Trophoblast cell (in vitro differentiated cells and primary cell): ENCODE measurements around the gene PACS1.
"Not testable (repeated sequence)": the region's sequence is repeated elsewhere in the genome, so short reads cannot be mapped to it uniquely, and the experiment has no call there.

Experiments used
- DNase-seq, 2 donors: peaks; one replicate each; pipeline ENCODE4 v3.0.0-alpha.2; 2016
- H2AFZ ChIP-seq: 2 replicates; pipeline ENCODE4 v1.6.1; 2013; ENCODE audit warnings: low read length, moderate library complexity, mild to moderate bottlenecking; ENCODE audit not compliant: insufficient read depth, poor library complexity
- H2AK5ac ChIP-seq: 2 replicates; pipeline ENCODE4 v1.6.1; 2013; ENCODE audit warnings: mild to moderate bottlenecking, low read length
- H2BK120ac ChIP-seq: 2 replicates; pipeline ENCODE4 v1.6.1; 2013; ENCODE audit warnings: low read length, mild to moderate bottlenecking, moderate library complexity; ENCODE audit not compliant: insufficient read depth, poor library complexity
- H2BK12ac ChIP-seq: 2 replicates; pipeline ENCODE4 v1.6.1; 2013; ENCODE audit warnings: mild to moderate bottlenecking, low read length, moderate library complexity
- H2BK5ac ChIP-seq: 2 replicates; pipeline ENCODE4 v1.6.1; 2013; ENCODE audit warnings: low read length, low read depth, moderate library complexity, mild to moderate bottlenecking; ENCODE audit not compliant: poor library complexity
- H3K14ac ChIP-seq: 2 replicates; pipeline ENCODE4 v1.6.1; 2013; ENCODE audit warnings: mild to moderate bottlenecking, low read length
- H3K18ac ChIP-seq: 2 replicates; pipeline ENCODE4 v1.6.1; 2013; ENCODE audit warnings: mild to moderate bottlenecking, low read length
- H3K23ac ChIP-seq: 2 replicates; pipeline ENCODE4 v1.6.1; 2013; ENCODE audit warnings: low read length
- H3K27ac ChIP-seq: 2 replicates; pipeline ENCODE4 v1.5.1; 2013; ENCODE audit warnings: low read depth, mild to moderate bottlenecking, inconsistent platforms, low read length, moderate library complexity
- H3K27me3 ChIP-seq: 2 replicates; pipeline ENCODE4 v1.6.1; 2013; ENCODE audit warnings: inconsistent platforms, mild to moderate bottlenecking, low read length, moderate library complexity; ENCODE audit not compliant: insufficient read depth
- H3K36me3 ChIP-seq, 2 experiments: 1 replicate in 1 of 2; 2 replicates in 1 of 2; pipeline ENCODE4 v1.6.1; 2013; ENCODE audit warnings: low read length in 2 of 2, mild to moderate bottlenecking in 2 of 2, moderate library complexity in 1 of 2; ENCODE audit not compliant: insufficient read depth in 2 of 2, control insufficient read depth in 1 of 2
- H3K4ac ChIP-seq: 2 replicates; pipeline ENCODE4 v1.6.1; 2013; ENCODE audit warnings: low read depth, mild to moderate bottlenecking, low read length, moderate library complexity
- H3K4me1 ChIP-seq, 2 experiments: 1 replicate in 1 of 2; 2 replicates in 1 of 2; pipeline ENCODE4 v1.6.1; 2013; ENCODE audit warnings: low read length in 2 of 2, mild to moderate bottlenecking in 2 of 2, moderate library complexity in 1 of 2; ENCODE audit not compliant: insufficient read depth in 2 of 2, control insufficient read depth in 1 of 2
- H3K4me2 ChIP-seq: 2 replicates; pipeline ENCODE4 v1.6.1; 2013; ENCODE audit warnings: inconsistent platforms, mild to moderate bottlenecking, low read length, moderate library complexity
- H3K4me3 ChIP-seq: 2 replicates; pipeline ENCODE4 v1.5.1; 2013; ENCODE audit warnings: mild to moderate bottlenecking, low read depth, low read length, inconsistent platforms
- H3K79me1 ChIP-seq: one replicate; pipeline ENCODE4 v1.6.1; 2013; ENCODE audit warnings: low read length
- H3K79me2 ChIP-seq: 2 replicates; pipeline ENCODE4 v1.6.1; 2013; ENCODE audit warnings: low read length, mild to moderate bottlenecking; ENCODE audit not compliant: control insufficient read depth, insufficient read depth, poor library complexity
- H3K9ac ChIP-seq: 2 replicates; pipeline ENCODE4 v1.6.1; 2013; ENCODE audit warnings: mild to moderate bottlenecking, low read length
- H3K9me3 ChIP-seq: 2 replicates; pipeline ENCODE4 v1.6.1; 2013; ENCODE audit warnings: low read depth, mild to moderate bottlenecking, control low read depth, inconsistent platforms, low read length; ENCODE audit not compliant: insufficient read depth
- H4K12ac ChIP-seq: 2 replicates; pipeline ENCODE4 v1.6.1; 2013; ENCODE audit warnings: low read depth, mild to moderate bottlenecking, low read length, moderate library complexity
- H4K8ac ChIP-seq: 2 replicates; pipeline ENCODE4 v1.6.1; 2013; ENCODE audit warnings: low read depth, mild to moderate bottlenecking, low read length, moderate library complexity
- H4K91ac ChIP-seq: one replicate; pipeline ENCODE4 v1.6.1; 2013; ENCODE audit warnings: low read depth, mild to moderate bottlenecking, low read length, moderate library complexity
- WGBS: extraction: QIAGEN DNeasy Blood & Tissue Kit; methylation state at CpG from one replicate; pipeline ENCODE4 v1.1.7; 2013; ENCODE audit warnings: missing lambda C conversion rate; ENCODE audit not compliant: insufficient read length, insufficient coverage; ENCODE audit errors: extremely low coverage; 5-methylcytosine and 5-hydroxymethylcytosine counted together

The PACS1 gene

GRCh38 chr11:66247801-66248200 lies 177.7 kb downstream of the PACS1 start:
- Histone ChIP-seq H3K4ac (no peak overlapping the region), H3K36me3 (peaks cover 38 to 52% of the 10 kb centered on the region in 2 experiments), H2BK12ac (no peak overlapping the region), H4K12ac (no peak overlapping the region), H3K9me3 (no peaks in the 10 kb centered on the region), H4K91ac (no peak overlapping the region), H3K4me2 (no peak overlapping the region), H3K4me1 (no peaks in the 10 kb centered on the region), H3K79me1 (no peaks in the 10 kb centered on the region), H3K79me2 (no peaks in the 10 kb centered on the region), H3K23ac (no peak overlapping the region), H3K4me3 (no peak overlapping the region), H2AFZ (no peak overlapping the region), H3K27me3 (no peaks in the 10 kb centered on the region), H4K8ac (no peak overlapping the region), H3K9ac (no peak overlapping the region), H2AK5ac (no peak overlapping the region), H3K14ac (no peak overlapping the region), H2BK5ac (no peak overlapping the region), H3K18ac (no peak overlapping the region), H3K27ac (no peak overlapping the region), H2BK120ac (no peak overlapping the region)
- no CpG with 5 or more reads among the region's 3 CpGs for WGBS
- no peak for DNase-seq

- H3K9ac ChIP-seq, result no peak overlapping the region
- no peaks in the 10 kb centered on the region for H3K9me3 ChIP-seq
- H3K18ac ChIP-seq, result no peak overlapping the region
- no peak overlapping the region for H3K4me2 ChIP-seq
- H4K8ac ChIP-seq, result no peak overlapping the region
- H3K27ac ChIP-seq, result no peak overlapping the region
- no CpG with 5 or more reads among the region's 6 CpGs for WGBS
- no peaks in the 10 kb centered on the region for H3K4me1 ChIP-seq
- H2AFZ ChIP-seq, result no peak overlapping the region
- no peak overlapping the region for H2BK12ac ChIP-seq
- no peak overlapping the region for H4K91ac ChIP-seq
- no peak overlapping the region for H2BK120ac ChIP-seq
- H3K4me3 ChIP-seq, result no peak overlapping the region
- no peak overlapping the region for H3K4ac ChIP-seq
- no peaks in the 10 kb centered on the region for H3K27me3 ChIP-seq
- no peaks in the 10 kb centered on the region for H3K79me1 ChIP-seq
- H3K79me2 ChIP-seq, result no peaks in the 10 kb centered on the region
- no peak overlapping the region for H4K12ac ChIP-seq
- no peak overlapping the region for H3K23ac ChIP-seq
- DNase-seq, result no peak
- peaks cover 27 to 44% of the 10 kb centered on the region in 2 experiments for H3K36me3 ChIP-seq
- no peak overlapping the region for H2BK5ac ChIP-seq
- no peak overlapping the region for H3K14ac ChIP-seq
- H2AK5ac ChIP-seq, result no peak overlapping the region
Observed at GRCh38 chr11:66248903-66249302, 178.8 kb downstream of the PACS1 start.

- H3K4me1 ChIP-seq, result peaks cover 0 to 2% of the 10 kb centered on the region in 2 experiments
- H3K27me3 ChIP-seq, result no peaks in the 10 kb centered on the region
- H4K91ac ChIP-seq, result no peak overlapping the region
- no peak overlapping the region for H3K4me3 ChIP-seq
- no peak overlapping the region for H2BK5ac ChIP-seq
- H3K27ac ChIP-seq, result no peak overlapping the region
- no peak overlapping the region for H3K4me2 ChIP-seq
- no peak overlapping the region for H2BK12ac ChIP-seq
- no peak overlapping the region for H3K14ac ChIP-seq
- H3K9me3 ChIP-seq, result no peaks in the 10 kb centered on the region
- DNase-seq, result no peak
- no peak overlapping the region for H3K18ac ChIP-seq
- peak overlapping the region; percentile 45 for H3K9ac ChIP-seq
- H3K79me1 ChIP-seq, result no peaks in the 10 kb centered on the region
- H4K12ac ChIP-seq, result no peak overlapping the region
- no peak overlapping the region for H4K8ac ChIP-seq
- peaks cover 19 to 28% of the 10 kb centered on the region in 2 experiments for H3K36me3 ChIP-seq
- no peaks in the 10 kb centered on the region for H3K79me2 ChIP-seq
- H2AFZ ChIP-seq, result no peak overlapping the region
- WGBS, result no CpG with 5 or more reads among the region's 7 CpGs
- no peak overlapping the region for H2AK5ac ChIP-seq
- H3K23ac ChIP-seq, result no peak overlapping the region
- H2BK120ac ChIP-seq, result no peak overlapping the region
- H3K4ac ChIP-seq, result no peak overlapping the region
Observed at GRCh38 chr11:66251809-66252208, 181.7 kb downstream of the PACS1 start.

- not testable (repeated sequence) for H3K9ac ChIP-seq, H3K4me3 ChIP-seq, H3K4me1 ChIP-seq, H3K9me3 ChIP-seq, H3K18ac ChIP-seq, H2BK120ac ChIP-seq, H2BK12ac ChIP-seq, DNase-seq, H2BK5ac ChIP-seq, H3K23ac ChIP-seq, H3K27me3 ChIP-seq, H2AK5ac ChIP-seq, H3K79me1 ChIP-seq, H3K27ac ChIP-seq, H4K91ac ChIP-seq, H3K79me2 ChIP-seq, H4K8ac ChIP-seq, H3K4ac ChIP-seq, H2AFZ ChIP-seq, H4K12ac ChIP-seq, H3K14ac ChIP-seq, H3K4me2 ChIP-seq
- peaks cover 19 to 20% of the 10 kb centered on the region in 2 experiments for H3K36me3 ChIP-seq
- WGBS, result no CpG with 5 or more reads among the region's 6 CpGs
Observed at GRCh38 chr11:66253081-66253480, 183.0 kb downstream of the PACS1 start.
